ENCODE data around the gene ZNF337.

Gene ZNF337

DNA sequence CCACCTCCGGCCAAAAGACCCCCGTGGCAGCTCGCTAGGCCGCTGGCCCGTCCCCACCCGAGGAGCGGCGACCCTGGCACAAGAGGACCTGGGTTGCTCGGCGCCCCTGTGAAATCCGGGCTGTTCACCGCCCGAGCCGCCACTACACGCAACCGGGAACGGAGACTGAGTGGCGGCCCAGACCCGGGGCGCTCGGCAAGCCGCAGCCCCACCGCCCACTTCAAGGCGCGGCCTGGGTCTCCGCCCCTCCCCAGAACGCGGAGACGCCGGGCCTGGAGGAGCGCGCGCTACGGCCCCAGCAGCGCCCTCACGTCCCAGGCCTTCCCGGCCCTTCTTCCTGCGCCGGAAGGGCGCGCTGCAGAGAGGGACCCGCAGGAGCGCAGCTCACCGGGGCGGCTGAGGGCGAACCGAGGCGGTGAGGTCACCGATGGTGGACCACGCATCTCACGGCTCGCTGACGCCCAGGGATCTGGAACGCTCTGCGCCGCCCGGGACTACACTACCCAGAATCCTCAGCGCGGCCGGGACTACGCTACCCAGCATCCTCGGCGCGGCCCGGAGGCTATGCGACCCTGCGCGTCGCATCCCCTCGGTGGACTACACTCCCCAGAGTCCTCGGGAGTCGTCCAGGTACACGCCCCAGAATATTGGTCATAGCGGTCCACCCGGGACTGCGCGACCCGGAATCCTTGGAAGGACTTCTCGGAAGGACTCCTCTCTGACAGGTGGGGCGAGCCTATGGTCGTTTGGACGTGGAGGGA, at the start of gene ZNF337:
Gene ZNF337, minus strand, starts transcription at position 483 of the 761 bp plus-strand sequence. CDS start 10,436 bp downstream, outside the sequence.
- ChIA-PET POLR2A (no interaction called here), CTCF (no interaction called here)
- peak within 1 kb of the TSS; percentile 95 for H3K4me3 ChIP-seq (ENCODE audit: low read depth, low read length)
- TF ChIP-seq, protein P1, sequence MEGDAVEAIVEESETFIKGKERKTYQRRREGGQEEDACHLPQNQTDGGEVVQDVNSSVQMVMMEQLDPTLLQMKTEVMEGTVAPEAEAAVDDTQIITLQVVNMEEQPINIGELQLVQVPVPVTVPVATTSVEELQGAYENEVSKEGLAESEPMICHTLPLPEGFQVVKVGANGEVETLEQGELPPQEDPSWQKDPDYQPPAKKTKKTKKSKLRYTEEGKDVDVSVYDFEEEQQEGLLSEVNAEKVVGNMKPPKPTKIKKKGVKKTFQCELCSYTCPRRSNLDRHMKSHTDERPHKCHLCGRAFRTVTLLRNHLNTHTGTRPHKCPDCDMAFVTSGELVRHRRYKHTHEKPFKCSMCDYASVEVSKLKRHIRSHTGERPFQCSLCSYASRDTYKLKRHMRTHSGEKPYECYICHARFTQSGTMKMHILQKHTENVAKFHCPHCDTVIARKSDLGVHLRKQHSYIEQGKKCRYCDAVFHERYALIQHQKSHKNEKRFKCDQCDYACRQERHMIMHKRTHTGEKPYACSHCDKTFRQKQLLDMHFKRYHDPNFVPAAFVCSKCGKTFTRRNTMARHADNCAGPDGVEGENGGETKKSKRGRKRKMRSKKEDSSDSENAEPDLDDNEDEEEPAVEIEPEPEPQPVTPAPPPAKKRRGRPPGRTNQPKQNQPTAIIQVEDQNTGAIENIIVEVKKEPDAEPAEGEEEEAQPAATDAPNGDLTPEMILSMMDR (IDR thresholded peaks at IDR 0.05; ENCODE audit: insufficient read depth, low read length, missing control alignments) = peak; percentile 31
- DNase-seq (ENCODE audit: low read depth, low spot score) = peak; percentile 42

DNA sequence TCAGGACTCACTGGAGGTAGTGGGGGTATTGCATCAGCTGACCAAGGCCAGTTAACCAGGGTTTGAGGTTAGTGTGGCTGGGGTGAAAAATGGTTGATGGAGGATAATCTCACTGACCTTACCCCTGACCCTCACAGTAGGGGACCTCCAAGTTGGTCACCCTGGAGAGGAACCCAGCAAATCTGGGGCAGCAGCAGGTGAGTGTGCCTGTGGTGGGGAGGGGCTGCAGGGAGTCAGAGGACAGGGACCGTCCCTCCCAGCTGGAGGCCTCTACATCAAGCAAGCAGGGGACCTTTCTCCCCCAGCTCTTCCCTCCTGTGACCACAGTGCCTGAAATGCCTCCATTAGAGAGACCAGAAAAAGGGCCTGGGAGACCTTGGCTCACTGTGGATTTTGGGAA, 49.1 kb upstream of the ZNF337 start:
- ChIA-PET POLR2A (no interaction called here), CTCF (no interaction called here)
- no peak overlapping the region for H3K4me3 ChIP-seq (ENCODE audit: low read depth, low read length)
- DNase-seq (ENCODE audit: low read depth, low spot score) = no peak
- TF ChIP-seq, protein P1 (IDR thresholded peaks at IDR 0.05; ENCODE audit: insufficient read depth, low read length, missing control alignments) = no peak

DNA sequence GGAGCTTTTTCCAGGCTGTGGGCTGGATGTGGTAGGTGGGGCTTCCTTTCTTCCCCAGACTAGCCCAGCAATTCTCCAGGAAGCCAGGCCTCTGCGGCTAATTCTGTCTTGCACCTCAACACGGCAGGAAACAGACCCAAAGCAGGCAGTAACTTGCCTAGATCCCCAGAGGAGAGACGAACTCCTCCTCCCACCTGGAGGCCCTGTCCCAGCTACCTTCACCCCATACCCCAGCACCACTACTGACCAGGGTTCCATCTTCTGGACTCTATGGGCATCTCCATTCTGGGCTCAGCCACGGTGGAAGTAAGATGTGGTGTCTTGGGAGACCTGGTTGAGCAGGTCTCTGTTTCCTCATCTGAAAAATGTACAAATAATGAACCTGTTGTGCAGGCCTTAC, 48.4 kb upstream of the ZNF337 start:
- DNase-seq (ENCODE audit: low read depth, low spot score) = no peak
- ChIA-PET POLR2A (no interaction called here), CTCF (no interaction called here)
- TF ChIP-seq, protein P1 (IDR thresholded peaks at IDR 0.05; ENCODE audit: insufficient read depth, low read length, missing control alignments) = no peak
- no peak overlapping the region for H3K4me3 ChIP-seq (ENCODE audit: low read depth, low read length)

DNA sequence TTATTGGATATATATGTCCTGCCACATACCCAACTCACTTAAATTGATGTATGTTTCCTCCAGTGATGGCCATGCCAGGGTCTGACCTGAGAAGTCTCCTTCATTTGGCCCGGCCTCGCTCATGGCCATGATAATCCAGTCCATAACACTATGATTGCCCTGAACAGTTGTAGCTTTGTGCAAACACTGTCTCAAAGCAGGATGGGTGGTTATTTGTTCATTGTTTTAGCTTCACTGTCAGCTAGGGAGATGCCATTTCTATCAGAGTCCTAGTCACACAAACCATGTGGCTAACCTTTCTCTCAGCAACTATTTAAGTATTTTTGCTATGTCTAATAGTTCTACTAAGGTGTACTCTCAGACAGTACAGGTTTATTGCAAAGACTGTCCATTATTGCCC, 47.6 kb upstream of the ZNF337 start:
- no peak for DNase-seq (ENCODE audit: low read depth, low spot score)
- no peak overlapping the region for H3K4me3 ChIP-seq (ENCODE audit: low read depth, low read length)
- TF ChIP-seq, protein P1 (IDR thresholded peaks at IDR 0.05; ENCODE audit: insufficient read depth, low read length, missing control alignments) = no peak
- POLR2A ChIA-PET = no interaction called here
- CTCF ChIA-PET = no interaction called here

DNA sequence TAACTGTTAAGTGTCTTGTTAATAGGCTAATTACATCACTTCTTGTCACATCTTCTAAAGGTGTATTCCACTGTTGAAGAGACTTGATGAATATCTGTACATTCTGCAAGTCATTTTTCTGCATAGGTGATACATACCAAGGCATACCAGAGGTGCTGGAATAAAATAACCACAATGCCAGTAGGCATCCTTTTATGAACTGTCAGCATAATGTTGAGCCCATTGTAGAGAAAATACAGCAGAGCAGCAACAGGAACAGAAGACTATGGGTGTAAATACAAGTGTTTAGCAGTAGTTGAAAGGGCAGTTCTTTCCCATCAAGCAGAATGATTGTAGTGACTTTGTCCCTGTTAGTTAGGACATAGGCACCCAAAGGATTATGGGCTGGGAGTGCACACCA, 44.4 kb upstream of the ZNF337 start:
- ChIA-PET POLR2A (no interaction called here), CTCF (no interaction called here)
- TF ChIP-seq, protein P1 (IDR thresholded peaks at IDR 0.05; ENCODE audit: insufficient read depth, low read length, missing control alignments) = no peak
- H3K4me3 ChIP-seq (ENCODE audit: low read depth, low read length) = no peak overlapping the region
- no peak for DNase-seq (ENCODE audit: low read depth, low spot score)

DNA sequence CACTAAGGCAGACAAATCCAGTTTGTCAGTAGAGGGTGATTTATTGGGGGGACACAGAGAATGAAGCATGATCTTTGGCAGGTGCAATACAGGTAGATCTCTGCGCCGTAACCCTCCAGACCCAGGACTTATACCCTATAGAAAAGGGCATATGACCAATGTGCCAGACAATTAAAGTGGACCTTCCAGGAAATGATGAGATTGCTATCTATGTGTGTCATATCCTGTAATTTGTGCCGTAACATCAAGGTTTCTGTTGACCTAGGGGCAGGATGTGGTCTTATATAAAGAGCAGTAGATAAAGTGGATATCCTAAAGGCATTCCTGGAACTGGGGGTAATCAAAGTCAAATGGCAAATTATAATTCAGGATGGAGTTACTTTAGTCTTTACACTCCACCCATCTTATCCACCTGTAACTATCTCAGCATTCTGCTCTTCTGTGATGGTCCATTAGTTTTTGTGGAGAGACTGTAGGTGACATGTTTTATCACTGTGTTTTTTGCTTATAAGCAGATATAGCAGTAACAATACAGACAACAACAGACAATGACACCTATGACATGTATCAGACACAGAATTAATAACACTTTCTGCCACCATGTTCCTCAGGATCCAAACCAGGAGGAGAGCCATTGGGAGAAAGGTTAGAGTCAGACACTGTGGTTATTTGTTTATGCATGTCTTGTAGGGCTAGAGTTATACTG, 43.1 kb upstream of the ZNF337 start:
- H3K4me3 ChIP-seq (ENCODE audit: low read depth, low read length) = no peak overlapping the region
- DNase-seq (ENCODE audit: low read depth, low spot score) = no peak

More for the DNA sequence above, 43.1 kb upstream of the ZNF337 start:
- CTCF ChIA-PET = no interaction called here
- POLR2A ChIA-PET = no interaction called here
- TF ChIP-seq, protein P1 (IDR thresholded peaks at IDR 0.05; ENCODE audit: insufficient read depth, low read length, missing control alignments) = no peak

Data from AG04449 (cell line).